Measurements from ENCODE around the gene EDA. TPM values are rescaled to one million over a fixed set of nuclear protein-coding genes. Genes with fewer than 3 reads are reported as not detected.

EDA gene
- total and polyA plus RNA-seq, 2 of the 13 experiments (the other 11 are each of a cell fraction or from before 2014, with no cell fraction given), result 8.8 to 11.2 TPM

DNA sequence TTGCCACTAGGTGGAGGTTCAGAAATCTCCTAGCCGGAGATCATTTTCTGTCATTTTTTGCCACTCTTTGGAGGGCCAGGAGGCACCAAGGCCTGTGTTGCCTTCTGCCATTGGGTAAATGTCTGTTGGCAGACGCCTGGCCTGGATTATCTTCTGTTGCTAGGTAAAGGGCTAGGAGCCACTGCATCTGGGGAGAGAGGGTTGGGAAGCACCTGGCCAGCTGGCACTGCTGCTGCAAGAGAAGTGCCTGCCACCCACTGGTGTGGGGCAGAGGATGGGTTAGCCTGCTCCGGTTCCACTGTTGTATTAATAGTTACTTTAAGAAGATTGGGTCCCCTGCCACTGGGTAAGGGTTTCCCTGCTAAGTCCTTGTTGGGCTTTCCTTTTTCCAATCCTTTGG lies 375.8 kb downstream of the EDA start:
- H3K9me3 ChIP-seq (ENCODE audit: low read length), result no peaks in the 10 kb centered on the region
- FAIRE-seq, result no peak
- intact Hi-C loops (cut with micrococcal nuclease; ENCODE audit: unreplicated experiment) (no loop called here), in situ Hi-C loops (cut with HindIII; ENCODE audit: extremely low pct_ligation_motif_present, low pct_unique_long_range_greater_than_20kb) (no loop called here)
- BruUV-seq (replicated peaks), result no TSS peak
- no peak overlapping the region for H3K4me2 ChIP-seq (ENCODE audit: low read depth, low read length)
- no peak overlapping the region for H3K27ac ChIP-seq (ENCODE audit: extremely low read length, insufficient read depth, low read length)
- H3K9ac ChIP-seq (ENCODE audit: insufficient read depth, low read depth, low read length), result no peak overlapping the region
- no peaks in the 10 kb centered on the region for H3K4me1 ChIP-seq (ENCODE audit: insufficient read depth, low read length)
- no peak for DNase-seq (ENCODE audit: low spot score)
- H3K27me3 ChIP-seq (ENCODE audit: control insufficient read depth in 1 of 2, insufficient read depth in 2 of 2, low read length in 2 of 2), result no peaks in the 10 kb centered on the region
- ChIA-PET CTCF (ENCODE audit: low intra/inter-chr PET ratio, low total read pairs) (no interaction called here), POLR2A (no interaction called here)
- H3K79me2 ChIP-seq (ENCODE audit: insufficient read depth, low read length), result no peaks in the 10 kb centered on the region
- TF ChIP-seq ERF (CRISPR knock-in tag; IDR thresholded peaks at IDR 0.05) (no peak), ZNF83 (CRISPR knock-in tag; IDR thresholded peaks at IDR 0.05; ENCODE audit: borderline replicate concordance) (no peak), ZEB1 (IDR thresholded peaks at IDR 0.05; ENCODE audit: insufficient replicate concordance, low read depth) (no peak), ZNF530 (CRISPR knock-in tag; IDR thresholded peaks at IDR 0.05; ENCODE audit: low read depth) (no peak), MAFF (IDR thresholded peaks at IDR 0.05; ENCODE audit: low read depth, low read length) (no peak), HCFC1 (IDR thresholded peaks at IDR 0.05; ENCODE audit: low read depth, low read length) (no peak), ZNF547 (CRISPR knock-in tag; IDR thresholded peaks at IDR 0.05) (no peak), ZFP91 (CRISPR knock-in tag; IDR thresholded peaks at IDR 0.05; ENCODE audit: borderline replicate concordance) (no peak), SIN3B (IDR thresholded peaks at IDR 0.05; ENCODE audit: low read length) (no peak), POGZ (CRISPR knock-in tag; IDR thresholded peaks at IDR 0.05) (no peak)
- TF ChIP-seq, protein P1, sequence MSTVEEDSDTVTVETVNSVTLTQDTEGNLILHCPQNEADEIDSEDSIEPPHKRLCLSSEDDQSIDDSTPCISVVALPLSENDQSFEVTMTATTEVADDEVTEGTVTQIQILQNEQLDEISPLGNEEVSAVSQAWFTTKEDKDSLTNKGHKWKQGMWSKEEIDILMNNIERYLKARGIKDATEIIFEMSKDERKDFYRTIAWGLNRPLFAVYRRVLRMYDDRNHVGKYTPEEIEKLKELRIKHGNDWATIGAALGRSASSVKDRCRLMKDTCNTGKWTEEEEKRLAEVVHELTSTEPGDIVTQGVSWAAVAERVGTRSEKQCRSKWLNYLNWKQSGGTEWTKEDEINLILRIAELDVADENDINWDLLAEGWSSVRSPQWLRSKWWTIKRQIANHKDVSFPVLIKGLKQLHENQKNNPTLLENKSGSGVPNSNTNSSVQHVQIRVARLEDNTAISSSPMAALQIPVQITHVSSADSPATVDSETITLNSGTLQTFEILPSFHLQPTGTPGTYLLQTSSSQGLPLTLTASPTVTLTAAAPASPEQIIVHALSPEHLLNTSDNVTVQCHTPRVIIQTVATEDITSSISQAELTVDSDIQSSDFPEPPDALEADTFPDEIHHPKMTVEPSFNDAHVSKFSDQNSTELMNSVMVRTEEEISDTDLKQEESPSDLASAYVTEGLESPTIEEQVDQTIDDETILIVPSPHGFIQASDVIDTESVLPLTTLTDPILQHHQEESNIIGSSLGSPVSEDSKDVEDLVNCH (CRISPR knock-in tag; IDR thresholded peaks at IDR 0.05), result no peak
- TF ChIP-seq, protein P2, sequence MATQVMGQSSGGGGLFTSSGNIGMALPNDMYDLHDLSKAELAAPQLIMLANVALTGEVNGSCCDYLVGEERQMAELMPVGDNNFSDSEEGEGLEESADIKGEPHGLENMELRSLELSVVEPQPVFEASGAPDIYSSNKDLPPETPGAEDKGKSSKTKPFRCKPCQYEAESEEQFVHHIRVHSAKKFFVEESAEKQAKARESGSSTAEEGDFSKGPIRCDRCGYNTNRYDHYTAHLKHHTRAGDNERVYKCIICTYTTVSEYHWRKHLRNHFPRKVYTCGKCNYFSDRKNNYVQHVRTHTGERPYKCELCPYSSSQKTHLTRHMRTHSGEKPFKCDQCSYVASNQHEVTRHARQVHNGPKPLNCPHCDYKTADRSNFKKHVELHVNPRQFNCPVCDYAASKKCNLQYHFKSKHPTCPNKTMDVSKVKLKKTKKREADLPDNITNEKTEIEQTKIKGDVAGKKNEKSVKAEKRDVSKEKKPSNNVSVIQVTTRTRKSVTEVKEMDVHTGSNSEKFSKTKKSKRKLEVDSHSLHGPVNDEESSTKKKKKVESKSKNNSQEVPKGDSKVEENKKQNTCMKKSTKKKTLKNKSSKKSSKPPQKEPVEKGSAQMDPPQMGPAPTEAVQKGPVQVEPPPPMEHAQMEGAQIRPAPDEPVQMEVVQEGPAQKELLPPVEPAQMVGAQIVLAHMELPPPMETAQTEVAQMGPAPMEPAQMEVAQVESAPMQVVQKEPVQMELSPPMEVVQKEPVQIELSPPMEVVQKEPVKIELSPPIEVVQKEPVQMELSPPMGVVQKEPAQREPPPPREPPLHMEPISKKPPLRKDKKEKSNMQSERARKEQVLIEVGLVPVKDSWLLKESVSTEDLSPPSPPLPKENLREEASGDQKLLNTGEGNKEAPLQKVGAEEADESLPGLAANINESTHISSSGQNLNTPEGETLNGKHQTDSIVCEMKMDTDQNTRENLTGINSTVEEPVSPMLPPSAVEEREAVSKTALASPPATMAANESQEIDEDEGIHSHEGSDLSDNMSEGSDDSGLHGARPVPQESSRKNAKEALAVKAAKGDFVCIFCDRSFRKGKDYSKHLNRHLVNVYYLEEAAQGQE (IDR thresholded peaks at IDR 0.05; ENCODE audit: borderline replicate concordance in 1 of 2, low read depth in 1 of 2, low read length in 2 of 2), result no peak
- no peaks in the 10 kb centered on the region for H4K20me1 ChIP-seq (ENCODE audit: insufficient read depth, low read length)
- no peaks in the 10 kb centered on the region for H3K36me3 ChIP-seq (replicated peaks in 1 of 2; ENCODE audit: control insufficient read depth in 1 of 2, insufficient read depth in 2 of 2, low read length in 2 of 2)
- no peak overlapping the region for H3K4me3 ChIP-seq (replicated peaks in 1 of 3; ENCODE audit: insufficient read depth in 1 of 3, low read depth in 2 of 3, low read length in 3 of 3)
- no peak for ATAC-seq
- no peak overlapping the region for H2AFZ ChIP-seq (ENCODE audit: low read length)
- 100% methylated on average over 1 of the region's 3 CpGs for WGBS (ENCODE audit: low lambda C conversion rate)
